Neural cell (in vitro differentiated cells): Measurements from ENCODE around the gene TMSB4X. TPM values are rescaled to one million over a fixed set of nuclear protein-coding genes. Genes with fewer than 3 reads are reported as not detected.
"Not testable (repeated sequence)": the region's sequence is repeated elsewhere in the genome, so short reads cannot be mapped to it uniquely, and the experiment has no call there.

Source experiments
- H2AFZ ChIP-seq: fragments of 200-600, 300-800 bp; sonication (generic), shearing (Covaris generic); 2 replicates; pipeline ENCODE4 v1.6.0; 2014; ENCODE audit warnings: low read depth, mild to moderate bottlenecking, antibody characterized with exemption, low read length, moderate library complexity
- H3F3A ChIP-seq: fragments of 200-600 bp; shearing (Covaris generic); 2 replicates; pipeline ENCODE4 v1.6.1; 2016; ENCODE audit warnings: mild to moderate bottlenecking, moderate library complexity, mixed read lengths, antibody characterized with exemption, low read length; ENCODE audit not compliant: insufficient read depth, poor library complexity, severe bottlenecking
- H3K27ac ChIP-seq: fragments of 200-600, 300-800 bp; sonication (generic), shearing (Covaris generic); 2 replicates; pipeline ENCODE4 v1.5.1; 2014; ENCODE audit warnings: mild to moderate bottlenecking, low read length, moderate library complexity
- H3K27me3 ChIP-seq: fragments of 300-800, 200-600 bp; sonication (generic), shearing (Covaris generic); 2 replicates; pipeline ENCODE4 v1.6.0; 2014; ENCODE audit warnings: mild to moderate bottlenecking, low read depth, low read length, moderate library complexity; ENCODE audit not compliant: insufficient read depth
- H3K36me3 ChIP-seq: fragments of 300-800, 200-600 bp; sonication (generic), shearing (Covaris generic); 2 replicates; pipeline ENCODE4 v1.5.1; 2014; ENCODE audit warnings: mild to moderate bottlenecking, antibody characterized with exemption, low read length, moderate library complexity; ENCODE audit not compliant: insufficient read depth
- H3K4me2 ChIP-seq: fragments of 300-800, 200-600 bp; sonication (generic), shearing (Covaris generic); 2 replicates; pipeline ENCODE4 v1.6.0; 2014; ENCODE audit warnings: mild to moderate bottlenecking, low read length
- H3K4me3 ChIP-seq: fragments of 300-800, 200-600 bp; sonication (generic), shearing (Covaris generic); 2 replicates; pipeline ENCODE4 v1.5.1; 2014; ENCODE audit warnings: mild to moderate bottlenecking, low read length, moderate library complexity
- H3K79me2 ChIP-seq: fragments of 200-600 bp; shearing (Covaris generic); replicated peaks from 2 replicates; pipeline ENCODE4 v1.6.0; 2014; ENCODE audit warnings: mild to moderate bottlenecking, low read length, moderate library complexity; ENCODE audit not compliant: insufficient read depth
- H3K9ac ChIP-seq: fragments of 300-800, 200-600 bp; sonication (generic), shearing (Covaris generic); 2 replicates; pipeline ENCODE4 v1.6.1; 2016; ENCODE audit warnings: mild to moderate bottlenecking, low read length, mixed read lengths
- H3K9me2 ChIP-seq: fragments of 200-600 bp; shearing (Covaris generic); 2 replicates; pipeline ENCODE4 v1.6.1; 2016; ENCODE audit warnings: mild to moderate bottlenecking, low read length, mixed read lengths; ENCODE audit not compliant: insufficient read depth
- H3K9me3 ChIP-seq: fragments of 200-600, 300-800 bp; sonication (generic), shearing (Covaris generic); 2 replicates; pipeline ENCODE4 v1.6.1; 2016; ENCODE audit warnings: mild to moderate bottlenecking, mixed run types, low read length, moderate library complexity, mixed read lengths
- H4K20me1 ChIP-seq: fragments of 200-600 bp; shearing (Covaris generic); 2 replicates; pipeline ENCODE4 v1.6.1; 2016; ENCODE audit warnings: mild to moderate bottlenecking, mixed run types; ENCODE audit not compliant: insufficient read depth
- EP300 ChIP-seq: fragments of 450-650 bp; conservative IDR thresholded peaks from 2 replicates; pipeline ENCODE4 v1.6.1; 2014; ENCODE audit warnings: antibody characterized with exemption, mild to moderate bottlenecking, moderate library complexity; ENCODE audit not compliant: poor library complexity, severe bottlenecking
- EZH2 ChIP-seq: fragments of 200-600, 300-800 bp; shearing (Covaris generic), sonication (generic); IDR thresholded peaks from 2 replicates; pipeline ENCODE4 v1.6.1; 2014; ENCODE audit warnings: antibody characterized with exemption, low read length, borderline replicate concordance, mild to moderate bottlenecking; ENCODE audit not compliant: insufficient read depth, poor library complexity, severe bottlenecking
- MXI1 ChIP-seq: fragments of 450-650 bp; conservative IDR thresholded peaks from 2 replicates; pipeline ENCODE4 v1.6.1; 2014; ENCODE audit warnings: antibody characterized with exemption, mild to moderate bottlenecking; ENCODE audit not compliant: poor library complexity, severe bottlenecking
- POLR2AphosphoS5 ChIP-seq: IDR thresholded peaks from 2 replicates; pipeline ENCODE4 v1.6.1; 2012
- RAD21 ChIP-seq: fragments of 450-650 bp; conservative IDR thresholded peaks from 2 replicates; pipeline ENCODE4 v1.6.1; 2014; ENCODE audit warnings: antibody characterized with exemption, mild to moderate bottlenecking, moderate library complexity
- SMC3 ChIP-seq: fragments of 450-650 bp; conservative IDR thresholded peaks from 2 replicates; pipeline ENCODE4 v1.6.1; 2014; ENCODE audit warnings: antibody characterized with exemption, mild to moderate bottlenecking, moderate library complexity; ENCODE audit not compliant: poor library complexity
- TAF1 ChIP-seq: IDR thresholded peaks from 2 replicates; pipeline ENCODE4 v1.6.1; 2012; ENCODE audit warnings: low read depth
- polyA plus RNA-seq: library from polyadenylated mRNA; depleted of rRNA; stranded (reverse); fragments of >200 nt; gene quantifications from 2 replicates; pipeline ENCODE4 v1.2.3, GENCODE V29; 2014
- TF ChIP-seq, protein P1 (sequence below): IDR thresholded peaks from 2 replicates; pipeline ENCODE4 v1.6.1; 2012; ENCODE audit warnings: borderline replicate concordance
- TF ChIP-seq, protein P2 (sequence below): fragments of 450-650 bp; IDR thresholded peaks from 2 replicates; pipeline ENCODE4 v1.5.1; 2014; ENCODE audit warnings: antibody characterized with exemption, mild to moderate bottlenecking, moderate library complexity; ENCODE audit not compliant: poor library complexity, severe bottlenecking

TMSB4X gene
- polyA plus RNA-seq, 1 donor from 2014 or later, result 11,381 TPM

DNA sequence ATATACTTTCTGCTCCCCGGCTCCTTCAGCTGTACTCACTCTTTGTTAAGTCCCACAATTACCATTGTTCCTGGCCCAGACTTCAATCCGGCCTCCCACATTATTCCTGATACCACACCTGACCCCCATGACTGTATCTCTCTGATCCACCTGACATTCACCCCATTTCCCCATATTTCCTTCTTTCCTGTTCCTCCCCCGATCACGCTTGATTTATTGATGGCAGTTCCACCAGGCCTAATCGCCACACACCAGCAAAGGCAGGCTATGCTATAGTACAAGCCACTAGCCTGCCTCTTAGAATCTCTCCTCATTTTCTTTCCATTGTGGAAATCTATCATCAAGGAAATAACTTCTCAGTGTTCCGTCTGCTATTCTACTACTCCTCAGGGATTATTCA, 31.3 kb upstream of the TMSB4X start:
- not testable (repeated sequence) for H3K27ac ChIP-seq, H3F3A ChIP-seq, H3K4me3 ChIP-seq, H3K9me3 ChIP-seq, H3K9ac ChIP-seq, H3K4me2 ChIP-seq, H3K36me3 ChIP-seq, H3K27me3 ChIP-seq, H2AFZ ChIP-seq, H3K9me2 ChIP-seq, H3K79me2 ChIP-seq, H4K20me1 ChIP-seq

DNA sequence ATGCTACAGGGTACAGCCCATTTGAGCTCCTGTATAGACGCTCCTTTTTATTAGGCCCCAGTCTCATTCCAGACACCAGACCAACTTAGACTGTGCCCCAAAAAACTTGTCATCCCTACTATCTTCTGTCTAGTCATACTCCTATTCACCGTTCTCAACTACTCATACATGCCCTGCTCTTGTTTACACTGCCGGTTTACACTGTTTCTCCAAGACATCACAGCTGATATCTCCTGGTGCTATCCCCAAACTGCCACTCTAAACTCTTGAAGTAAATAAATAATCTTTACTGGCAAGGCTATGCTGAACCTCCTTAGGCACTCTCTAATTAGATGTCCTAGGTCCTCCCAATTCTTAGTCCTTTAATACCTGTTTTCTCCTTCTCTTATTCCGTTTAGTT, 30.5 kb upstream of the TMSB4X start:
- not testable (repeated sequence) for H3K36me3 ChIP-seq, H4K20me1 ChIP-seq

DNA sequence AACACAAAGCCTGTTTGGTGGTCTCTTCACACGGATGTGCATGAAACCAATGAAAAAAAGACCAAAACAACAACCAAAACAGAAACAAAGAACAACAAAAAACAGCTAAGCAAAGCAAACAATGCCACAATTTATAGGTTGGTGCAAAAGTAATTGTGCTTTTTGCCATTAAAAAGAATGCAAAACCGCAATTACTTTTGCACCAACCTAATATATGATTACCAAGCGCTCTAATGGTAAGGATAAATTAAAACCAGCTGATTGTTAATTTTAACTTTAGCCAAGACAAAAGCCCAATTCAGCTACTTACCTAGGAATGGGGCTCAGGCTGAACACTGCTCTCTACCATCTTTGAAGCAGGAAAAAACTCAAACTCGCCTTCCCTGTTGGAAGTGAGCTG, 29.4 kb upstream of the TMSB4X start:
- Histone ChIP-seq H3K79me2 (no peaks in the 10 kb centered on the region), H3K4me3 (no peak overlapping the region), H3K4me2 (no peak overlapping the region), H2AFZ (no peak overlapping the region), H3K36me3 (no peaks in the 10 kb centered on the region), H3K27ac (no peak overlapping the region), H3K9ac (no peak overlapping the region), H3F3A (no peaks in the 10 kb centered on the region), H3K9me3 (no peaks in the 10 kb centered on the region), H4K20me1 (no peaks in the 10 kb centered on the region), H3K9me2 (no peaks in the 10 kb centered on the region), H3K27me3 (no peaks in the 10 kb centered on the region)
- TF ChIP-seq EZH2, result no peak
- no peak for TF ChIP-seq MXI1
- TF ChIP-seq POLR2AphosphoS5, result no peak
- TF ChIP-seq EP300, result no peak
- TF ChIP-seq, protein P1, sequence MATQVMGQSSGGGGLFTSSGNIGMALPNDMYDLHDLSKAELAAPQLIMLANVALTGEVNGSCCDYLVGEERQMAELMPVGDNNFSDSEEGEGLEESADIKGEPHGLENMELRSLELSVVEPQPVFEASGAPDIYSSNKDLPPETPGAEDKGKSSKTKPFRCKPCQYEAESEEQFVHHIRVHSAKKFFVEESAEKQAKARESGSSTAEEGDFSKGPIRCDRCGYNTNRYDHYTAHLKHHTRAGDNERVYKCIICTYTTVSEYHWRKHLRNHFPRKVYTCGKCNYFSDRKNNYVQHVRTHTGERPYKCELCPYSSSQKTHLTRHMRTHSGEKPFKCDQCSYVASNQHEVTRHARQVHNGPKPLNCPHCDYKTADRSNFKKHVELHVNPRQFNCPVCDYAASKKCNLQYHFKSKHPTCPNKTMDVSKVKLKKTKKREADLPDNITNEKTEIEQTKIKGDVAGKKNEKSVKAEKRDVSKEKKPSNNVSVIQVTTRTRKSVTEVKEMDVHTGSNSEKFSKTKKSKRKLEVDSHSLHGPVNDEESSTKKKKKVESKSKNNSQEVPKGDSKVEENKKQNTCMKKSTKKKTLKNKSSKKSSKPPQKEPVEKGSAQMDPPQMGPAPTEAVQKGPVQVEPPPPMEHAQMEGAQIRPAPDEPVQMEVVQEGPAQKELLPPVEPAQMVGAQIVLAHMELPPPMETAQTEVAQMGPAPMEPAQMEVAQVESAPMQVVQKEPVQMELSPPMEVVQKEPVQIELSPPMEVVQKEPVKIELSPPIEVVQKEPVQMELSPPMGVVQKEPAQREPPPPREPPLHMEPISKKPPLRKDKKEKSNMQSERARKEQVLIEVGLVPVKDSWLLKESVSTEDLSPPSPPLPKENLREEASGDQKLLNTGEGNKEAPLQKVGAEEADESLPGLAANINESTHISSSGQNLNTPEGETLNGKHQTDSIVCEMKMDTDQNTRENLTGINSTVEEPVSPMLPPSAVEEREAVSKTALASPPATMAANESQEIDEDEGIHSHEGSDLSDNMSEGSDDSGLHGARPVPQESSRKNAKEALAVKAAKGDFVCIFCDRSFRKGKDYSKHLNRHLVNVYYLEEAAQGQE, result no peak
- no peak for TF ChIP-seq RAD21
- TF ChIP-seq SMC3, result no peak
- TF ChIP-seq, protein P2, sequence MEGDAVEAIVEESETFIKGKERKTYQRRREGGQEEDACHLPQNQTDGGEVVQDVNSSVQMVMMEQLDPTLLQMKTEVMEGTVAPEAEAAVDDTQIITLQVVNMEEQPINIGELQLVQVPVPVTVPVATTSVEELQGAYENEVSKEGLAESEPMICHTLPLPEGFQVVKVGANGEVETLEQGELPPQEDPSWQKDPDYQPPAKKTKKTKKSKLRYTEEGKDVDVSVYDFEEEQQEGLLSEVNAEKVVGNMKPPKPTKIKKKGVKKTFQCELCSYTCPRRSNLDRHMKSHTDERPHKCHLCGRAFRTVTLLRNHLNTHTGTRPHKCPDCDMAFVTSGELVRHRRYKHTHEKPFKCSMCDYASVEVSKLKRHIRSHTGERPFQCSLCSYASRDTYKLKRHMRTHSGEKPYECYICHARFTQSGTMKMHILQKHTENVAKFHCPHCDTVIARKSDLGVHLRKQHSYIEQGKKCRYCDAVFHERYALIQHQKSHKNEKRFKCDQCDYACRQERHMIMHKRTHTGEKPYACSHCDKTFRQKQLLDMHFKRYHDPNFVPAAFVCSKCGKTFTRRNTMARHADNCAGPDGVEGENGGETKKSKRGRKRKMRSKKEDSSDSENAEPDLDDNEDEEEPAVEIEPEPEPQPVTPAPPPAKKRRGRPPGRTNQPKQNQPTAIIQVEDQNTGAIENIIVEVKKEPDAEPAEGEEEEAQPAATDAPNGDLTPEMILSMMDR, result no peak
- TF ChIP-seq TAF1, result no peak

More for the DNA sequence above, 30.5 kb upstream of the TMSB4X start:
- not testable (repeated sequence) for H3K27ac ChIP-seq, H3F3A ChIP-seq, H3K4me3 ChIP-seq, H3K27me3 ChIP-seq, H2AFZ ChIP-seq, H3K9me2 ChIP-seq, H3K9me3 ChIP-seq, H3K4me2 ChIP-seq, H3K79me2 ChIP-seq, H3K9ac ChIP-seq
